ENCODE results near the gene PSMC2.

- TF ChIP-seq CTCF (IDR thresholded peaks at IDR 0.05) = no peak
- no peak for TF ChIP-seq POLR2A (IDR thresholded peaks at IDR 0.05)
Observed at GRCh38 chr7:103299660-103300059, 47.8 kb upstream of the PSMC2 start.

All from testis (tissue), 2 donors.